Neural cell (in vitro differentiated cells): ENCODE measurements around the gene RBM10. TPM values are rescaled to one million over a fixed set of nuclear protein-coding genes. Genes with fewer than 3 reads are reported as not detected.

Experiments
- H2AFZ ChIP-seq: fragments of 200-600, 300-800 bp; sonication (generic), shearing (Covaris generic); 2 replicates; pipeline ENCODE4 v1.6.0; 2014; ENCODE audit warnings: low read depth, mild to moderate bottlenecking, antibody characterized with exemption, low read length, moderate library complexity
- H3F3A ChIP-seq: fragments of 200-600 bp; shearing (Covaris generic); 2 replicates; pipeline ENCODE4 v1.6.1; 2016; ENCODE audit warnings: mild to moderate bottlenecking, moderate library complexity, mixed read lengths, antibody characterized with exemption, low read length; ENCODE audit not compliant: insufficient read depth, poor library complexity, severe bottlenecking
- H3K27ac ChIP-seq: fragments of 200-600, 300-800 bp; sonication (generic), shearing (Covaris generic); 2 replicates; pipeline ENCODE4 v1.5.1; 2014; ENCODE audit warnings: mild to moderate bottlenecking, low read length, moderate library complexity
- H3K27me3 ChIP-seq: fragments of 300-800, 200-600 bp; sonication (generic), shearing (Covaris generic); 2 replicates; pipeline ENCODE4 v1.6.0; 2014; ENCODE audit warnings: mild to moderate bottlenecking, low read depth, low read length, moderate library complexity; ENCODE audit not compliant: insufficient read depth
- H3K36me3 ChIP-seq: fragments of 300-800, 200-600 bp; sonication (generic), shearing (Covaris generic); 2 replicates; pipeline ENCODE4 v1.5.1; 2014; ENCODE audit warnings: mild to moderate bottlenecking, antibody characterized with exemption, low read length, moderate library complexity; ENCODE audit not compliant: insufficient read depth
- H3K4me2 ChIP-seq: fragments of 300-800, 200-600 bp; sonication (generic), shearing (Covaris generic); 2 replicates; pipeline ENCODE4 v1.6.0; 2014; ENCODE audit warnings: mild to moderate bottlenecking, low read length
- H3K4me3 ChIP-seq: fragments of 300-800, 200-600 bp; sonication (generic), shearing (Covaris generic); 2 replicates; pipeline ENCODE4 v1.5.1; 2014; ENCODE audit warnings: mild to moderate bottlenecking, low read length, moderate library complexity
- H3K79me2 ChIP-seq: fragments of 200-600 bp; shearing (Covaris generic); replicated peaks from 2 replicates; pipeline ENCODE4 v1.6.0; 2014; ENCODE audit warnings: mild to moderate bottlenecking, low read length, moderate library complexity; ENCODE audit not compliant: insufficient read depth
- H3K9ac ChIP-seq: fragments of 300-800, 200-600 bp; sonication (generic), shearing (Covaris generic); 2 replicates; pipeline ENCODE4 v1.6.1; 2016; ENCODE audit warnings: mild to moderate bottlenecking, low read length, mixed read lengths
- H3K9me2 ChIP-seq: fragments of 200-600 bp; shearing (Covaris generic); 2 replicates; pipeline ENCODE4 v1.6.1; 2016; ENCODE audit warnings: mild to moderate bottlenecking, low read length, mixed read lengths; ENCODE audit not compliant: insufficient read depth
- H3K9me3 ChIP-seq: fragments of 200-600, 300-800 bp; sonication (generic), shearing (Covaris generic); 2 replicates; pipeline ENCODE4 v1.6.1; 2016; ENCODE audit warnings: mild to moderate bottlenecking, mixed run types, low read length, moderate library complexity, mixed read lengths
- H4K20me1 ChIP-seq: fragments of 200-600 bp; shearing (Covaris generic); 2 replicates; pipeline ENCODE4 v1.6.1; 2016; ENCODE audit warnings: mild to moderate bottlenecking, mixed run types; ENCODE audit not compliant: insufficient read depth
- EP300 ChIP-seq: fragments of 450-650 bp; conservative IDR thresholded peaks from 2 replicates; pipeline ENCODE4 v1.6.1; 2014; ENCODE audit warnings: antibody characterized with exemption, mild to moderate bottlenecking, moderate library complexity; ENCODE audit not compliant: poor library complexity, severe bottlenecking
- EZH2 ChIP-seq: fragments of 200-600, 300-800 bp; shearing (Covaris generic), sonication (generic); IDR thresholded peaks from 2 replicates; pipeline ENCODE4 v1.6.1; 2014; ENCODE audit warnings: antibody characterized with exemption, low read length, borderline replicate concordance, mild to moderate bottlenecking; ENCODE audit not compliant: insufficient read depth, poor library complexity, severe bottlenecking
- MXI1 ChIP-seq: fragments of 450-650 bp; conservative IDR thresholded peaks from 2 replicates; pipeline ENCODE4 v1.6.1; 2014; ENCODE audit warnings: antibody characterized with exemption, mild to moderate bottlenecking; ENCODE audit not compliant: poor library complexity, severe bottlenecking
- POLR2AphosphoS5 ChIP-seq: IDR thresholded peaks from 2 replicates; pipeline ENCODE4 v1.6.1; 2012
- RAD21 ChIP-seq: fragments of 450-650 bp; conservative IDR thresholded peaks from 2 replicates; pipeline ENCODE4 v1.6.1; 2014; ENCODE audit warnings: antibody characterized with exemption, mild to moderate bottlenecking, moderate library complexity
- SMC3 ChIP-seq: fragments of 450-650 bp; conservative IDR thresholded peaks from 2 replicates; pipeline ENCODE4 v1.6.1; 2014; ENCODE audit warnings: antibody characterized with exemption, mild to moderate bottlenecking, moderate library complexity; ENCODE audit not compliant: poor library complexity
- TAF1 ChIP-seq: IDR thresholded peaks from 2 replicates; pipeline ENCODE4 v1.6.1; 2012; ENCODE audit warnings: low read depth
- polyA plus RNA-seq: library from polyadenylated mRNA; depleted of rRNA; stranded (reverse); fragments of >200 nt; gene quantifications from 2 replicates; pipeline ENCODE4 v1.2.3, GENCODE V29; 2014
- TF ChIP-seq, protein P1 (sequence below): fragments of 450-650 bp; IDR thresholded peaks from 2 replicates; pipeline ENCODE4 v1.5.1; 2014; ENCODE audit warnings: antibody characterized with exemption, mild to moderate bottlenecking, moderate library complexity; ENCODE audit not compliant: poor library complexity, severe bottlenecking
- TF ChIP-seq, protein P2 (sequence below): IDR thresholded peaks from 2 replicates; pipeline ENCODE4 v1.6.1; 2012; ENCODE audit warnings: borderline replicate concordance

RBM10 gene
- polyA plus RNA-seq, 1 donor from 2014 or later = 53.1 TPM

DNA sequence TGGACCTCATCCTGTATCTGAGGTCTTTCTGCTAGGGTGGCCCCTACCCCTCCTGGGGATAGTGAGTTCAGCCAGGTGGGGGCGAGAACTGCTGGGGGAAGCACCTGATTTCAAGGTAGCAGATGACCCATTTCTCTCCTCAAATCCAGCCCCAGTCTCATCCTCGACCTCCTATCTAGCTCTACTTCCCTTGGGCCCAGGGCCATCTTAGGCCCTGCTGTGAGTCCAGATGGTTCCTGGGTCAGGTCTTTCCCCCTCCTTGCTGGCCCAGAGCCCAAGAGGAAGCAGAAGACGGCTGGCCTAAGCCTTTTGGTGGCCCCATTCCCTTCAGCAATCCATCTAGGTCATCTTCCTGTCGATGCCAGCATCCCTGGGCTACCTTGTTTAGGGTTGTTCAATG lies 76.7 kb downstream of the RBM10 start:
- Histone ChIP-seq H3K27ac (no peak overlapping the region), H3K4me2 (no peak overlapping the region), H4K20me1 (no peaks in the 10 kb centered on the region), H3K9me2 (no peaks in the 10 kb centered on the region), H3K79me2 (peaks cover 30% of the 10 kb centered on the region), H3K9me3 (no peaks in the 10 kb centered on the region), H3K27me3 (no peaks in the 10 kb centered on the region), H2AFZ (no peak overlapping the region), H3F3A (no peaks in the 10 kb centered on the region), H3K36me3 (no peaks in the 10 kb centered on the region), H3K4me3 (peak overlapping the region; percentile 78), H3K9ac (no peak overlapping the region)
- no peak for TF ChIP-seq POLR2AphosphoS5
- no peak for TF ChIP-seq EP300
- TF ChIP-seq, protein P1, sequence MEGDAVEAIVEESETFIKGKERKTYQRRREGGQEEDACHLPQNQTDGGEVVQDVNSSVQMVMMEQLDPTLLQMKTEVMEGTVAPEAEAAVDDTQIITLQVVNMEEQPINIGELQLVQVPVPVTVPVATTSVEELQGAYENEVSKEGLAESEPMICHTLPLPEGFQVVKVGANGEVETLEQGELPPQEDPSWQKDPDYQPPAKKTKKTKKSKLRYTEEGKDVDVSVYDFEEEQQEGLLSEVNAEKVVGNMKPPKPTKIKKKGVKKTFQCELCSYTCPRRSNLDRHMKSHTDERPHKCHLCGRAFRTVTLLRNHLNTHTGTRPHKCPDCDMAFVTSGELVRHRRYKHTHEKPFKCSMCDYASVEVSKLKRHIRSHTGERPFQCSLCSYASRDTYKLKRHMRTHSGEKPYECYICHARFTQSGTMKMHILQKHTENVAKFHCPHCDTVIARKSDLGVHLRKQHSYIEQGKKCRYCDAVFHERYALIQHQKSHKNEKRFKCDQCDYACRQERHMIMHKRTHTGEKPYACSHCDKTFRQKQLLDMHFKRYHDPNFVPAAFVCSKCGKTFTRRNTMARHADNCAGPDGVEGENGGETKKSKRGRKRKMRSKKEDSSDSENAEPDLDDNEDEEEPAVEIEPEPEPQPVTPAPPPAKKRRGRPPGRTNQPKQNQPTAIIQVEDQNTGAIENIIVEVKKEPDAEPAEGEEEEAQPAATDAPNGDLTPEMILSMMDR = no peak
- no peak for TF ChIP-seq TAF1
- TF ChIP-seq MXI1 = no peak
- TF ChIP-seq SMC3 = no peak
- no peak for TF ChIP-seq RAD21
- TF ChIP-seq, protein P2, sequence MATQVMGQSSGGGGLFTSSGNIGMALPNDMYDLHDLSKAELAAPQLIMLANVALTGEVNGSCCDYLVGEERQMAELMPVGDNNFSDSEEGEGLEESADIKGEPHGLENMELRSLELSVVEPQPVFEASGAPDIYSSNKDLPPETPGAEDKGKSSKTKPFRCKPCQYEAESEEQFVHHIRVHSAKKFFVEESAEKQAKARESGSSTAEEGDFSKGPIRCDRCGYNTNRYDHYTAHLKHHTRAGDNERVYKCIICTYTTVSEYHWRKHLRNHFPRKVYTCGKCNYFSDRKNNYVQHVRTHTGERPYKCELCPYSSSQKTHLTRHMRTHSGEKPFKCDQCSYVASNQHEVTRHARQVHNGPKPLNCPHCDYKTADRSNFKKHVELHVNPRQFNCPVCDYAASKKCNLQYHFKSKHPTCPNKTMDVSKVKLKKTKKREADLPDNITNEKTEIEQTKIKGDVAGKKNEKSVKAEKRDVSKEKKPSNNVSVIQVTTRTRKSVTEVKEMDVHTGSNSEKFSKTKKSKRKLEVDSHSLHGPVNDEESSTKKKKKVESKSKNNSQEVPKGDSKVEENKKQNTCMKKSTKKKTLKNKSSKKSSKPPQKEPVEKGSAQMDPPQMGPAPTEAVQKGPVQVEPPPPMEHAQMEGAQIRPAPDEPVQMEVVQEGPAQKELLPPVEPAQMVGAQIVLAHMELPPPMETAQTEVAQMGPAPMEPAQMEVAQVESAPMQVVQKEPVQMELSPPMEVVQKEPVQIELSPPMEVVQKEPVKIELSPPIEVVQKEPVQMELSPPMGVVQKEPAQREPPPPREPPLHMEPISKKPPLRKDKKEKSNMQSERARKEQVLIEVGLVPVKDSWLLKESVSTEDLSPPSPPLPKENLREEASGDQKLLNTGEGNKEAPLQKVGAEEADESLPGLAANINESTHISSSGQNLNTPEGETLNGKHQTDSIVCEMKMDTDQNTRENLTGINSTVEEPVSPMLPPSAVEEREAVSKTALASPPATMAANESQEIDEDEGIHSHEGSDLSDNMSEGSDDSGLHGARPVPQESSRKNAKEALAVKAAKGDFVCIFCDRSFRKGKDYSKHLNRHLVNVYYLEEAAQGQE = no peak
- no peak for TF ChIP-seq EZH2

DNA sequence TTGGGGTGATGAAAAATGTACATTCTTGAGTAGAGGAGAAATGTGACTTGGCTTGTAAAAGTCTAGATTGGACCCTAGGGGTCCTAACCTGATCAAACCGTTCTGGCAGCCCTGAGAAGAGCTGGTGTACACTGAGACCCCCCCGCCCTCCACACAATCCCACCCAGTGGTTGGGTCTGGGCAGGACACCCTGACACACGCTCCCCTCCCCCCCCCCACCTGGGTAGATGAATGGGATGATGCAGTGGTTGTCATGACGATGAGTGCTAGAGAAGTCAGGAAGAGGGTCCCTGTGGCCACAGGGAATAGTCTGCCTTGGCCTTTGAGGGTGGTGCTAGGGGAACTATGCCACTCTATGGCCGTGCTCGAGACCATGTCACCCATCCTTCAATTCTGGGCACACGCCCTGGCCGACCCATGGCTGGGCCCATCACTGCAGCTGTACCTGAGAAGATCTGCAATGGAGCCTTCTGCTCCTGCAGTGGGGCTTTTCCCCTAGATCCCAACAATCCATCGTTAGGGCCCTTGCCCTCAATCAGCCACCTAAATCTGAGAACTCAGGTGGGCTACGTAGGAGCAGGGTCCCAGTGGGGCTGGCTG lies 77.8 kb downstream of the RBM10 start:
- no peak for TF ChIP-seq SMC3
- Histone ChIP-seq H4K20me1 (no peaks in the 10 kb centered on the region), H3K27ac (no peak overlapping the region), H3K27me3 (no peaks in the 10 kb centered on the region), H3K4me3 (no peak overlapping the region), H3K79me2 (peaks cover 30% of the 10 kb centered on the region), H3K4me2 (no peak overlapping the region), H2AFZ (no peak overlapping the region), H3K9ac (no peak overlapping the region), H3K9me2 (no peaks in the 10 kb centered on the region), H3F3A (no peaks in the 10 kb centered on the region), H3K9me3 (no peaks in the 10 kb centered on the region), H3K36me3 (no peaks in the 10 kb centered on the region)
